Esophagus muscularis mucosa (tissue), 3 donors: ENCODE data around the gene IRX2.

Source experiments
- CTCF ChIP-seq, 3 experiments: fragments of 200-600 bp in 2 of 3; fragments of 450-650 bp in 1 of 3; sonication (generic) in 2 of 3; IDR thresholded peaks; one replicate each; pipeline ENCODE4 v1.5.1; 2017 to 2019; ENCODE audit warnings: antibody characterized with exemption in 3 of 3, mild to moderate bottlenecking in 2 of 3, moderate library complexity in 1 of 3
- POLR2A ChIP-seq: fragments of 450-650 bp; IDR thresholded peaks from one replicate; pipeline ENCODE4 v1.6.1; 2017; ENCODE audit warnings: antibody characterized with exemption, moderate library complexity, mild to moderate bottlenecking, low read depth
- POLR2AphosphoS5 ChIP-seq, 2 donors: sonication (generic); formaldehyde crosslinking; IDR thresholded peaks; one replicate each; pipeline ENCODE4 v1.6.1; 2017; ENCODE audit warnings: antibody characterized with exemption in 2 of 2

GRCh38 chr5:2724031-2724581, 27.4 kb downstream of the IRX2 start:
- no peak for TF ChIP-seq CTCF (IDR thresholded peaks at IDR 0.05)
- no peak for TF ChIP-seq POLR2A
- no peak for TF ChIP-seq POLR2AphosphoS5 (IDR thresholded peaks at IDR 0.05)
